Measurements from ENCODE around the gene SERINC2. TPM values are rescaled to one million over a fixed set of nuclear protein-coding genes. Genes with fewer than 3 reads are reported as not detected.

Gene SERINC2
- total RNA-seq, 1 donor from 2014 or later = 30.4 TPM

DNA sequence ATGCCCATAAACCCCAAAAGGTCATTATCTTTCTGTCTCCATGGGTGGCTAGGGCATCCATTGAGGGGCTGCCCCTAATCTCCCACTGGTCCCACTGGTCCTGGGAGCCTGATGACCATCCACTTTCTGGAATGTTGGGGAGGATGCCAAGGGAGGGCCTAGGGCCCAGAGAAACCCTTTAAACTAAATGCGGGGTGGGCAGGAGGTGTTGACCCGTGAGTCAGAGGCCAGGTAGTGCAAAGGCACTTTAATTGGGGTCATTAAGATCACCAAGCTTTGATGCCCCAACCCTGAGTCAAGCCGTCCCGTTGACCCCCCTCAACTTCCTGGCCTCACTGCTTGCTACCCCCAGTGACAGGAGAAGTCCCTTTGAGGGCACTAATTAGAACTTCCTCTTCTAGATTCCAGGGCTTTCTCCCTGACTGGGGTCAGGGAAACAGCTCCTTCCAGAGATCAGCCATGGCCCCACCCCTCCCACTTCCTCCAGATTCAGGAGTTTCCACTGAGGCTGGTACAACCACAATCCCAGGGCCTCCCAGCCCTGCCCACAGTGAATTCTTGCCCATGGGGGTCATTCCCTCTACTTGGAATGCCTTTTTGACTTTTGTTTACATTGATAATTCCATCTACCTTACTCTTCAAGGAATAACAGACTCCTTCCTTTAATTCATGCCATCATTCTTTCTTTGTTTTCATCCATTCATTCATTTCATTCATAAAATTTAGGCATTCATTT is 15.5 kb upstream of the SERINC2 start:
- DNase-seq (ENCODE audit: low read depth) (peak; percentile 39), FAIRE-seq (no peak)
- H3K9me3 Mint-ChIP-seq (ENCODE audit: unreplicated experiment) = peaks cover 2% of the 10 kb centered on the region
- H3K27ac Mint-ChIP-seq (ENCODE audit: unreplicated experiment) = peak overlapping the region; percentile 35
- H3K79me2 ChIP-seq (ENCODE audit: insufficient read depth, low read length) = no peaks in the 10 kb centered on the region
- peak overlapping the region; percentile 42 for H3K4me2 ChIP-seq (ENCODE audit: low read length)
- H3K36me3 Mint-ChIP-seq (ENCODE audit: low read depth, unreplicated experiment) = no peaks in the 10 kb centered on the region
- peaks cover 24% of the 10 kb centered on the region for H3K4me1 ChIP-seq (ENCODE audit: insufficient read depth, low read length)
- no peak overlapping the region for H2AFZ ChIP-seq (ENCODE audit: low read depth, low read length)
- H3K27me3 ChIP-seq (ENCODE audit: insufficient read depth, low read length) = no peaks in the 10 kb centered on the region
- H3K27me3 Mint-ChIP-seq (ENCODE audit: low read depth, unreplicated experiment) = peaks cover 16% of the 10 kb centered on the region
- no peaks in the 10 kb centered on the region for H4K20me1 ChIP-seq (ENCODE audit: insufficient read depth, low read length)
- no peaks in the 10 kb centered on the region for H3K36me3 ChIP-seq (ENCODE audit: insufficient read depth, low read length)
- no peak overlapping the region for H3K27ac ChIP-seq (ENCODE audit: low read depth, low read length)
- no peaks in the 10 kb centered on the region for H3K9me3 ChIP-seq (ENCODE audit: insufficient read depth, low read depth, low read length)
- H3K4me3 Mint-ChIP-seq (ENCODE audit: unreplicated experiment) = no peak overlapping the region
- H3K9ac ChIP-seq (ENCODE audit: low read length) = no peak overlapping the region
- H3K4me3 ChIP-seq (ENCODE audit: insufficient read depth, low read depth, low read length) = no peak overlapping the region
- H3K4me1 Mint-ChIP-seq (ENCODE audit: low read depth, unreplicated experiment) = peaks cover 10% of the 10 kb centered on the region
- TF ChIP-seq EZH2 (IDR thresholded peaks at IDR 0.05; ENCODE audit: insufficient read depth, low read length) = no peak
- TF ChIP-seq, protein P1, sequence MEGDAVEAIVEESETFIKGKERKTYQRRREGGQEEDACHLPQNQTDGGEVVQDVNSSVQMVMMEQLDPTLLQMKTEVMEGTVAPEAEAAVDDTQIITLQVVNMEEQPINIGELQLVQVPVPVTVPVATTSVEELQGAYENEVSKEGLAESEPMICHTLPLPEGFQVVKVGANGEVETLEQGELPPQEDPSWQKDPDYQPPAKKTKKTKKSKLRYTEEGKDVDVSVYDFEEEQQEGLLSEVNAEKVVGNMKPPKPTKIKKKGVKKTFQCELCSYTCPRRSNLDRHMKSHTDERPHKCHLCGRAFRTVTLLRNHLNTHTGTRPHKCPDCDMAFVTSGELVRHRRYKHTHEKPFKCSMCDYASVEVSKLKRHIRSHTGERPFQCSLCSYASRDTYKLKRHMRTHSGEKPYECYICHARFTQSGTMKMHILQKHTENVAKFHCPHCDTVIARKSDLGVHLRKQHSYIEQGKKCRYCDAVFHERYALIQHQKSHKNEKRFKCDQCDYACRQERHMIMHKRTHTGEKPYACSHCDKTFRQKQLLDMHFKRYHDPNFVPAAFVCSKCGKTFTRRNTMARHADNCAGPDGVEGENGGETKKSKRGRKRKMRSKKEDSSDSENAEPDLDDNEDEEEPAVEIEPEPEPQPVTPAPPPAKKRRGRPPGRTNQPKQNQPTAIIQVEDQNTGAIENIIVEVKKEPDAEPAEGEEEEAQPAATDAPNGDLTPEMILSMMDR (IDR thresholded peaks at IDR 0.05; ENCODE audit: insufficient read depth, low read depth, low read length) = no peak

GRCh38 chr1:31398246-31398645 is 14.8 kb upstream of the SERINC2 start:
- no peak for FAIRE-seq
- Histone ChIP-seq H4K20me1 (ENCODE audit: insufficient read depth, low read length) (no peaks in the 10 kb centered on the region), H3K36me3 (ENCODE audit: insufficient read depth, low read length) (no peaks in the 10 kb centered on the region), H3K9me3 (ENCODE audit: insufficient read depth, low read depth, low read length) (no peaks in the 10 kb centered on the region), H3K79me2 (ENCODE audit: insufficient read depth, low read length) (no peaks in the 10 kb centered on the region), H3K27ac (ENCODE audit: low read depth, low read length) (no peak overlapping the region), H3K4me3 (ENCODE audit: insufficient read depth, low read depth, low read length) (no peak overlapping the region), H2AFZ (ENCODE audit: low read depth, low read length) (no peak overlapping the region), H3K27me3 (ENCODE audit: insufficient read depth, low read length) (no peaks in the 10 kb centered on the region), H3K4me1 (ENCODE audit: insufficient read depth, low read length) (peaks cover 24% of the 10 kb centered on the region), H3K9ac (ENCODE audit: low read length) (no peak overlapping the region), H3K4me2 (ENCODE audit: low read length) (peak overlapping the region; percentile 42)
- Mint-ChIP-seq H3K9me3 (ENCODE audit: unreplicated experiment) (peaks cover 2% of the 10 kb centered on the region), H3K4me3 (ENCODE audit: unreplicated experiment) (no peak overlapping the region), H3K27me3 (ENCODE audit: low read depth, unreplicated experiment) (peaks cover 11% of the 10 kb centered on the region), H3K4me1 (ENCODE audit: low read depth, unreplicated experiment) (peaks cover 10% of the 10 kb centered on the region), H3K36me3 (ENCODE audit: low read depth, unreplicated experiment) (no peaks in the 10 kb centered on the region), H3K27ac (ENCODE audit: unreplicated experiment) (no peak overlapping the region)
- no peak for DNase-seq (ENCODE audit: low read depth)
- TF ChIP-seq, protein P1 (IDR thresholded peaks at IDR 0.05; ENCODE audit: insufficient read depth, low read depth, low read length) = no peak
- no peak for TF ChIP-seq EZH2 (IDR thresholded peaks at IDR 0.05; ENCODE audit: insufficient read depth, low read length)

DNA sequence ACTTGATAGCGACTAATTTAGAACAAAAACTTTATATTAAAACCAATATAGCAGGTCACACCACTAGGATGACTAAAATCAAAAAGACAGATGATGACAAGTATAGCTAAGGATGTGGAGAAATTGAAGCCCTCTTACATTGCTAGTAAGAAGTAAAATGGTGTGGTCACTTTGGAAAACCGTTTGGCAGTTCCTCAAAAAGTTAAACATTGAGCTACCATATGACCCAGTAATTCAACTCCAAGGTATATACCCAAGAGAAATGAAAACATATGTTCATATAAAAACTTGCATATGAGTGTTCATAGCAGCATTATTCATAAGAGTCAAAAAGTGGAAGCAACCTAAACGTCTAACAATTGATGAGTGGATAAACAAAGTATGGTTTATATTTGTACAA is 13.0 kb upstream of the SERINC2 start:
- Histone ChIP-seq H3K27ac (ENCODE audit: low read depth, low read length) (no peak overlapping the region), H3K36me3 (ENCODE audit: insufficient read depth, low read length) (no peaks in the 10 kb centered on the region), H3K4me3 (ENCODE audit: insufficient read depth, low read depth, low read length) (no peak overlapping the region), H3K4me1 (ENCODE audit: insufficient read depth, low read length) (peaks cover 17% of the 10 kb centered on the region), H4K20me1 (ENCODE audit: insufficient read depth, low read length) (no peaks in the 10 kb centered on the region), H3K27me3 (ENCODE audit: insufficient read depth, low read length) (no peaks in the 10 kb centered on the region), H3K79me2 (ENCODE audit: insufficient read depth, low read length) (no peaks in the 10 kb centered on the region), H3K4me2 (ENCODE audit: low read length) (no peak overlapping the region), H3K9ac (ENCODE audit: low read length) (no peak overlapping the region), H3K9me3 (ENCODE audit: insufficient read depth, low read depth, low read length) (no peaks in the 10 kb centered on the region), H2AFZ (ENCODE audit: low read depth, low read length) (no peak overlapping the region)
- no peak for DNase-seq (ENCODE audit: low read depth)
- H3K36me3 Mint-ChIP-seq (ENCODE audit: low read depth, unreplicated experiment) = no peaks in the 10 kb centered on the region
- peaks cover 2% of the 10 kb centered on the region for H3K9me3 Mint-ChIP-seq (ENCODE audit: unreplicated experiment)
- H3K27me3 Mint-ChIP-seq (ENCODE audit: low read depth, unreplicated experiment) = peaks cover 11% of the 10 kb centered on the region
- FAIRE-seq = no peak
- no peak for TF ChIP-seq EZH2 (IDR thresholded peaks at IDR 0.05; ENCODE audit: insufficient read depth, low read length)
- TF ChIP-seq, protein P1 (IDR thresholded peaks at IDR 0.05; ENCODE audit: insufficient read depth, low read depth, low read length) = no peak
- H3K4me3 Mint-ChIP-seq (ENCODE audit: unreplicated experiment) = no peak overlapping the region
- H3K27ac Mint-ChIP-seq (ENCODE audit: unreplicated experiment) = no peak overlapping the region
- H3K4me1 Mint-ChIP-seq (ENCODE audit: low read depth, unreplicated experiment) = peaks cover 10% of the 10 kb centered on the region

All from astrocyte (in vitro differentiated cells and primary cell).